ENCODE measurements around the gene FAM229A. TPM values are rescaled to one million over a fixed set of nuclear protein-coding genes. Genes with fewer than 3 reads are reported as not detected.

Gene FAM229A
- total and polyA plus RNA-seq, 4 donors, result 1.6 to 3.3 (median 2.1) TPM

- H3K9ac ChIP-seq (ENCODE audit: low read depth in 1 of 2, low read length in 2 of 2), result no peak overlapping the region
- DNase-seq (ENCODE audit: low spot score), result no peak
- H3K9me3 ChIP-seq (ENCODE audit: control insufficient read depth in 4 of 4, low read length in 3 of 4), result no peaks in the 10 kb centered on the region
- no peaks in the 10 kb centered on the region for H3K27me3 ChIP-seq (ENCODE audit: control insufficient read depth in 4 of 4, insufficient read depth in 4 of 4, low read length in 3 of 4)
- peak overlapping the region in 1 of 2 donors; percentile 93 for H3K27ac ChIP-seq (ENCODE audit: low read depth in 1 of 2, low read length in 2 of 2)
- WGBS, result 79% methylated on average over 3 of the region's 3 CpGs
- no peak overlapping the region for H3K4me3 ChIP-seq (ENCODE audit: low read depth in 1 of 3, low read length in 3 of 3)
- H3K36me3 ChIP-seq (ENCODE audit: control insufficient read depth in 4 of 4, insufficient read depth in 3 of 4, low read depth in 1 of 4, low read length in 3 of 4), result peaks cover 3 to 29% (median 22%) of the 10 kb centered on the region in 4 donors
- H3K4me1 ChIP-seq (ENCODE audit: control insufficient read depth in 4 of 4, insufficient read depth in 4 of 4, low read length in 3 of 4), result peaks cover 3 to 22% (median 17%) of the 10 kb centered on the region in 4 donors
- TF ChIP-seq FOXA2 (IDR thresholded peaks at IDR 0.05) (no peak), NR2F2 (IDR thresholded peaks at IDR 0.05) (peak; percentile 9), JUND (IDR thresholded peaks at IDR 0.05) (no peak)
These were observed 30.0 kb upstream of the FAM229A start for GRCh38 chr1:32392325-32392724.

GRCh38 chr1:32390904-32391870, 28.9 kb upstream of the FAM229A start:
- DNase-seq (ENCODE audit: low spot score), result peak; percentile 49
- TF ChIP-seq TAF1 (conservative IDR thresholded peaks at IDR 0.05) (no peak), GABPA (IDR thresholded peaks at IDR 0.05 in 1 of 2, conservative IDR thresholded peaks at IDR 0.05 in 1 of 2) (no peak), FOXA1 (IDR thresholded peaks at IDR 0.05) (no peak), CTCF (IDR thresholded peaks at IDR 0.05; ENCODE audit: low read depth, low read length, missing input control) (no peak), RAD21 (IDR thresholded peaks at IDR 0.05) (no peak), FOXA2 (IDR thresholded peaks at IDR 0.05) (no peak), ZBTB33 (IDR thresholded peaks at IDR 0.05) (no peak), RXRA (IDR thresholded peaks at IDR 0.05) (no peak), REST (IDR thresholded peaks at IDR 0.05) (no peak), YY1 (IDR thresholded peaks at IDR 0.05) (no peak), MAX (IDR thresholded peaks at IDR 0.05) (no peak), ATF3 (IDR thresholded peaks at IDR 0.05) (no peak), SP1 (IDR thresholded peaks at IDR 0.05) (no peak), JUND (IDR thresholded peaks at IDR 0.05) (no peak), HNF4G (IDR thresholded peaks at IDR 0.05) (no peak), HNF4A (conservative IDR thresholded peaks at IDR 0.05) (no peak), NR2F2 (IDR thresholded peaks at IDR 0.05) (no peak), EGR1 (IDR thresholded peaks at IDR 0.05; ENCODE audit: low read depth in 2 of 2) (no peak)
- Histone ChIP-seq H3K9me3 (ENCODE audit: control insufficient read depth in 4 of 4, low read length in 3 of 4) (no peaks in the 10 kb centered on the region), H3K27ac (ENCODE audit: low read depth in 1 of 2, low read length in 2 of 2) (peak overlapping the region in 1 of 2 donors; percentile 45), H3K36me3 (ENCODE audit: control insufficient read depth in 4 of 4, insufficient read depth in 3 of 4, low read depth in 1 of 4, low read length in 3 of 4) (peaks cover 3 to 36% (median 27%) of the 10 kb centered on the region in 4 donors), H3K9ac (ENCODE audit: low read depth in 1 of 2, low read length in 2 of 2) (no peak overlapping the region), H3K27me3 (ENCODE audit: control insufficient read depth in 4 of 4, insufficient read depth in 4 of 4, low read length in 3 of 4) (no peaks in the 10 kb centered on the region), H3K4me3 (ENCODE audit: low read depth in 1 of 3, low read length in 3 of 3) (no peak overlapping the region), H3K4me1 (ENCODE audit: control insufficient read depth in 4 of 4, insufficient read depth in 4 of 4, low read length in 3 of 4) (peaks cover 3 to 22% (median 17%) of the 10 kb centered on the region in 4 donors)
- WGBS, result 82% methylated on average over 8 of the region's 8 CpGs
